ENCODE measurements around the gene CEBPE. TPM values are rescaled to one million over a fixed set of nuclear protein-coding genes. Genes with fewer than 3 reads are reported as not detected.

CEBPE gene
- total and polyA plus RNA-seq, 2 donors (not counting 1 experiment from before 2014, with no cell fraction given) = 0.37 to 0.45 TPM

DNA sequence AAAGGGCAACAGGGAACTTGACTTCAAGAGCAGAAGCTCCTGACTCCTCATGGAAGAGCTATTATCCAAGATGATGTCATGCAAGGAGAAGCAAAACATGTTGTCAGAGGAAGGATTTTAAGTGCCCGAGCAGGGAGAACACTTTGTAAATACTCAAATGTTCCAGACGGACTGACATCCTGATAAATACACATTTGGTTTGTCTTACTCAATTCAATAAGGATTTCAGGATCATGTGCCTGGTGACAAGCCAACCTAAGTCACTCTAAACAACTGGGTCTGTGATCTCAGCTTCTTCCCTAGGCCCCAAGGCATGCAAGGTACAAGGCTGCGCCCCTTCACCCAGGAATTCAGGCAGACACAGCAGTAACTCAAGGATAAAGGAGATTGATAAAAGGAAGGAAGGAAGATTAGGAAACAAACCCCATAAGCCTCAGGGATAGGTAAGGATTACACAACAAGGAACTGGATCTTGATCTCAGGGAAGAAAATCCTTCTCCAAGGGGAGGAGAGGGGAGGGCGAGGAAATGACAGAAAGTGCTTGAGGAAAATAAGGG, 26.8 kb upstream of the CEBPE start:
- no peaks in the 10 kb centered on the region for H3K27me3 ChIP-seq (replicated peaks in 1 of 4; ENCODE audit: control extremely low read depth in 1 of 4, control insufficient read depth in 3 of 4, insufficient read depth in 4 of 4, low read length in 3 of 4)
- no peak overlapping the region for H2AFZ ChIP-seq (ENCODE audit: insufficient read depth, low read depth, low read length, poor library complexity, severe bottlenecking)
- Mint-ChIP-seq H3K4me1 (peaks cover 6% of the 10 kb centered on the region), H3K9me3 (ENCODE audit: insufficient read depth) (no peaks in the 10 kb centered on the region), H3K27ac (no peak overlapping the region), H3K4me3 (no peak overlapping the region), H3K27me3 (peaks cover 12% of the 10 kb centered on the region)
- TF ChIP-seq EZH2 (IDR thresholded peaks at IDR 0.05; ENCODE audit: borderline replicate concordance, insufficient read depth, low read depth, low read length, poor library complexity, severe bottlenecking) = no peak
- TF ChIP-seq, protein P1, sequence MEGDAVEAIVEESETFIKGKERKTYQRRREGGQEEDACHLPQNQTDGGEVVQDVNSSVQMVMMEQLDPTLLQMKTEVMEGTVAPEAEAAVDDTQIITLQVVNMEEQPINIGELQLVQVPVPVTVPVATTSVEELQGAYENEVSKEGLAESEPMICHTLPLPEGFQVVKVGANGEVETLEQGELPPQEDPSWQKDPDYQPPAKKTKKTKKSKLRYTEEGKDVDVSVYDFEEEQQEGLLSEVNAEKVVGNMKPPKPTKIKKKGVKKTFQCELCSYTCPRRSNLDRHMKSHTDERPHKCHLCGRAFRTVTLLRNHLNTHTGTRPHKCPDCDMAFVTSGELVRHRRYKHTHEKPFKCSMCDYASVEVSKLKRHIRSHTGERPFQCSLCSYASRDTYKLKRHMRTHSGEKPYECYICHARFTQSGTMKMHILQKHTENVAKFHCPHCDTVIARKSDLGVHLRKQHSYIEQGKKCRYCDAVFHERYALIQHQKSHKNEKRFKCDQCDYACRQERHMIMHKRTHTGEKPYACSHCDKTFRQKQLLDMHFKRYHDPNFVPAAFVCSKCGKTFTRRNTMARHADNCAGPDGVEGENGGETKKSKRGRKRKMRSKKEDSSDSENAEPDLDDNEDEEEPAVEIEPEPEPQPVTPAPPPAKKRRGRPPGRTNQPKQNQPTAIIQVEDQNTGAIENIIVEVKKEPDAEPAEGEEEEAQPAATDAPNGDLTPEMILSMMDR (IDR thresholded peaks at IDR 0.05) = no peak
- H3K4me1 ChIP-seq (ENCODE audit: control insufficient read depth in 2 of 2, insufficient read depth in 2 of 2, low read length in 2 of 2) = no peaks in the 10 kb centered on the region
- intact Hi-C loops (cut with micrococcal nuclease) = no loop called here
- H4K20me1 ChIP-seq (ENCODE audit: control insufficient read depth, insufficient read depth, low read length, poor library complexity, severe bottlenecking) = no peaks in the 10 kb centered on the region
- DNase-seq = no peak
- no peak overlapping the region for H3K4me3 ChIP-seq (ENCODE audit: control extremely low read depth in 1 of 5, extremely low read depth in 1 of 5, insufficient read depth in 1 of 5, low read depth in 2 of 5, low read length in 4 of 5)
- H3K36me3 ChIP-seq (replicated peaks in 1 of 2; ENCODE audit: control extremely low read depth in 1 of 2, control insufficient read depth in 1 of 2, extremely low read depth in 1 of 2, insufficient read depth in 2 of 2, low read length in 1 of 2) = no peaks in the 10 kb centered on the region
- H3K27ac ChIP-seq (ENCODE audit: low read length in 2 of 2) = no peak overlapping the region
- H3K4me2 ChIP-seq (replicated peaks; ENCODE audit: low read depth, low read length, poor library complexity, severe bottlenecking) = no peak overlapping the region
- no peaks in the 10 kb centered on the region for H3K9me3 ChIP-seq (ENCODE audit: control extremely low read depth in 1 of 3, control insufficient read depth in 2 of 3, insufficient read depth in 1 of 3, low read length in 2 of 3)
- ATAC-seq (ENCODE audit: low read depth) = no peak
- 92% methylated on average over 2 of the region's 4 CpGs for WGBS (ENCODE audit: insufficient coverage)
- ChIA-PET POLR2A (no interaction called here), CTCF (no interaction called here)
- H3K9ac ChIP-seq (ENCODE audit: low read length) = no peak overlapping the region
- H3K79me2 ChIP-seq (ENCODE audit: control insufficient read depth, insufficient read depth, low read length) = no peaks in the 10 kb centered on the region

DNA sequence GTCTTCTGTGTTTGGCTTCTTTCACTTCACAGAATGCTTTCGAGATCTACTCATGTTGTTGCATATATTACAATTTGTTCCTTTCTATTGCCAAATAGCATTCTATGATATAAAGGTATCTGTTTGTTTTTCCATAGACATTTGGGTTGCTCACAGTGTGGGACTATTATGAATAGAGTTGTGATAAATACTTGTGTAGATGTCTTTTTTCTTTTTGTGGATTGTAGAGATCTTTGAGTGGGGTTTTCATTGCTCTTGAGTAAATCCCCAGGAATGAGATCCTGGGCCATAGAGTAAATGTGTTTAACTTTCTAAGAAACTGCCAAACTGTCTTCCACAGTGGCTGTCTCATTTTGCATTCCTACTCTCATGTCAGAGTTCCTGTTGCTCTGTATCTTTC, 24.9 kb upstream of the CEBPE start:
- Mint-ChIP-seq H3K4me1 (peaks cover 6% of the 10 kb centered on the region), H3K27ac (no peak overlapping the region), H3K4me3 (no peak overlapping the region), H3K9me3 (ENCODE audit: insufficient read depth) (no peaks in the 10 kb centered on the region), H3K27me3 (peaks cover 12% of the 10 kb centered on the region)
- H3K4me1 ChIP-seq (ENCODE audit: control insufficient read depth in 2 of 2, insufficient read depth in 2 of 2, low read length in 2 of 2) = no peaks in the 10 kb centered on the region
- no peak overlapping the region for H3K4me3 ChIP-seq (ENCODE audit: control extremely low read depth in 1 of 5, extremely low read depth in 1 of 5, insufficient read depth in 1 of 5, low read depth in 2 of 5, low read length in 4 of 5)
- CTCF ChIA-PET = no interaction called here
- POLR2A ChIA-PET = no interaction called here
- H3K9me3 ChIP-seq (ENCODE audit: control extremely low read depth in 1 of 3, control insufficient read depth in 2 of 3, insufficient read depth in 1 of 3, low read length in 2 of 3) = no peaks in the 10 kb centered on the region
- H2AFZ ChIP-seq (ENCODE audit: insufficient read depth, low read depth, low read length, poor library complexity, severe bottlenecking) = no peak overlapping the region
- TF ChIP-seq, protein P1 (IDR thresholded peaks at IDR 0.05) = no peak
- TF ChIP-seq EZH2 (IDR thresholded peaks at IDR 0.05; ENCODE audit: borderline replicate concordance, insufficient read depth, low read depth, low read length, poor library complexity, severe bottlenecking) = no peak
- no peaks in the 10 kb centered on the region for H3K79me2 ChIP-seq (ENCODE audit: control insufficient read depth, insufficient read depth, low read length)
- H3K27me3 ChIP-seq (replicated peaks in 1 of 4; ENCODE audit: control extremely low read depth in 1 of 4, control insufficient read depth in 3 of 4, insufficient read depth in 4 of 4, low read length in 3 of 4) = no peaks in the 10 kb centered on the region
- H3K9ac ChIP-seq (ENCODE audit: low read length) = no peak overlapping the region
- no CpG with 5 or more reads among the region's 1 CpG for WGBS (ENCODE audit: insufficient coverage)
- DNase-seq (no peak), ATAC-seq (ENCODE audit: low read depth) (no peak)
- H4K20me1 ChIP-seq (ENCODE audit: control insufficient read depth, insufficient read depth, low read length, poor library complexity, severe bottlenecking) = no peaks in the 10 kb centered on the region
- no peaks in the 10 kb centered on the region for H3K36me3 ChIP-seq (replicated peaks in 1 of 2; ENCODE audit: control extremely low read depth in 1 of 2, control insufficient read depth in 1 of 2, extremely low read depth in 1 of 2, insufficient read depth in 2 of 2, low read length in 1 of 2)
- intact Hi-C loops (cut with micrococcal nuclease) = no loop called here
- no peak overlapping the region for H3K4me2 ChIP-seq (replicated peaks; ENCODE audit: low read depth, low read length, poor library complexity, severe bottlenecking)
- no peak overlapping the region for H3K27ac ChIP-seq (ENCODE audit: low read length in 2 of 2)

All from B cell (primary cell).